Measurements from ENCODE around the gene SACS.

The SACS gene

GRCh38 chr13:23288564-23288963, 144.9 kb downstream of the SACS start:
- no peak for DNase-seq (ENCODE audit: low spot score)

GRCh38 chr13:23279321-23279720, 154.2 kb downstream of the SACS start:
- no peak for DNase-seq (ENCODE audit: low spot score)

Data from LoVo (cell line).